ENCODE results near the gene SCN5A. TPM values are rescaled to one million over a fixed set of nuclear protein-coding genes. Genes with fewer than 3 reads are reported as not detected.

The SCN5A gene
- total RNA-seq, 1 donor from 2014 or later, result 0.58 TPM

DNA sequence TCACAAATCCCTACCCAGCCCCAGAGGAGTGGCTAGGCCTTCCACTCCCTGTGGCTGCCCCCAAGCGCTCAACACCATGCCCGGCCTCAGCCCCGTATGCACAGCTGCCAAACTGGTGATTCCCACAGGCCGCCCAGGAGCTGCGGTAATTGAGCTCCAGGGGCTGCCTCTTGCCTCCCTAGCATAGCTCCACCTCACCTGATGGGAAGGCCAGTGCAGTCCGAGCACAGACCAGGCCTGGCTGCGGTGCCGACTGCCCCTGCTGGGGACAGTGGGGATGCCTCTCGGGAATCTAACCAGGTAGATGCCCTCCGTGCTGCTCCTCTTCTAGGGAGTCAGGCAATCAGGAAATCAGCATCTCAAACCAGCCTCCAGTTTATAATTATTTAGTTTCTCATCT lies 25.9 kb downstream of the SCN5A start:
- no peak for DNase-seq (ENCODE audit: low spot score)

DNA sequence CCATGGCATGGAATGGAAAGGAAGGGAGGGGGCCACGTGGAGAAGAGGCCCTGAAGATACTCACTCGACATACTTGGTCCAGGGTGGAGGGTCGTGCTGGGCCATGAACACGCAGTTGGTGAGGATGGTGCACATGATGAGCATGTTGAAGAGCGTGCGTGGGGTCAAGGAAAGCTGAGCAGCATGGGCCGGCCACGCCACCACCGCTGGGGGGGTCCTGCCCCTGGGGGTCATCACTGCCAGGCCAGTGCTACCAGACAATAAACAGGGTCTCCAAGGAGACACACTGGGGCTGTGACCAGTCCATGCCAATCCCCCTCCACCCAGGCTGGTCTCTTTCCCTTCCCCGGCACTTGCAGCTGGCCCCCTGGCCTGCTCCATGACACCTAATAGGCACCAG lies 27.2 kb downstream of the SCN5A start:
- no peak for DNase-seq (ENCODE audit: low spot score)

DNA sequence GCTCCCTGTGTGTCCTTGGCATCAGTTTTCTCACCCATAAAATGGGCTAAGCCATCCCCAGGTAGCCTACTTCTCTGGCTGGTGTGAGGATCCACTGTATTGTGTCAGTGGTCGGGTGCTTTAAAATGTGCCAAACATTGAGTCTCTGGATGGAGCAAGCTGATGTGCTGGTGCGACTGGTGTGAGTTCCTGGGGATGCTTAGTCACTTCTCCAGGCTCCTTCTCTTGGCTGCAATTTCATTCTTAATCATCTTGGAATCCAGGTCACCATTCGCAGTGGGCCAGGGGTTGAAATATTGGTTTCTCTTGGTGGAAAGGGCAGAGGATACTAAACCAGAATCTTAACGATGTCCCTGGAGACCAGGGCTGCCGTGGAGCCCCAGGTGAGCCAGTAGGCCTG lies 29.3 kb downstream of the SCN5A start:
- no peak for DNase-seq (ENCODE audit: low spot score)

DNA sequence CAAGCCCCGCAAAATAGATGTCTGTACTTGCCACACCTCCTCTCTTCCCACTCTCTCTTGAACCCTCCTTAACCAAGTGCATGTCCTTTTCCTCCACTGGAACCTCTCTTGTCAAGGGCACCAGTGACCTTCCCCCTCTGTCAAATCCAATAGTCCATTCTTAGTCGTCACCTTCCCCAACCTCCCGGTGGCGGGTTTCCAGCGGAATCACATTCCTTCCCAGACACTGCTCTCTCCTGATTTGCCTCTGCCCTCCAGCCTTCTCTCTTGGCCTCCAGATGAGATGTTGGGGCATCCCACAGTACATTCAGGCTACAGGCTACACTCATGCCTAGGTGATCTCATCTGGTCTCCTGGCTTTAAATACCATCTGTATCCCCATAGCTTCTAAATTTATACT lies 31.1 kb downstream of the SCN5A start:
- DNase-seq (ENCODE audit: low spot score), result no peak

DNA sequence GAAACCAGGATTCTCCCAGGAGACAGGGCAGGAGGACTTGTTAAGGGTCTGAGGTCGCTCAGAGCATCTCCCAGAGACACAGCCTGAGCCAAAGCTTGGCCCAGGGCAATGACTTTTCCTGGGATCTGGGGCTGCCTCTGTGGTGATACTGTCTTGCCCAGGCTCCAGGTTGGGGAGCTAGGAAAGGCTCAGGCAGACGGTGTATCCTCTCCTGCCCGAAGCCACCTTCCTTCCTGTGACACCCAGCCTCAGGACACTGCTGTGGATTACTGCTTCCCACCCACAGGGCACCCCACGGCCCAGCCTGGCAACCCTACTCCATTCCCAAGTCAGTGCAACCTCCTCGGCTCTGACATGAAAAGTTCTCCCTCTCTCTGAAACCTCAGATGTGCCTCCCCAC lies 31.9 kb downstream of the SCN5A start:
- no peak for DNase-seq (ENCODE audit: low spot score)

DNA sequence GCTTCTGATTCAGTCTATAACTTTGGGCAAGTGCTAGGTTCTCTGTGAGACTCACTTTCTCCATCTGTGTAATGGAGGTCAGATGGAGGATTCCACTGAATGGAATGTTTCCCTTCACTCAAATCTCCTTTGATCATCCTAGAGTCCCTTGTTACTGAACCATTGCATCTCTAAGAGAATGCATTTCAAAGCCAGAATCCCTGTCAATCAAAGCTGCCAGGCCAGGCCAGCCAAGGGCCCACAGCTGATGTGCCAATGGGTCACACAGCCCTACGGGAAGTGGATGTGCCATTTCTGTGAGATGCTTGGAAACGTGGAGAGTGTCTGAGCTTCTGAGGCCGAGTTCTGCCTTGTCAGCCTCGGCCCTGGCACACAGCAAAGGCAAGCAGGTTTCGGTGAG lies 32.4 kb downstream of the SCN5A start:
- DNase-seq (ENCODE audit: low spot score), result no peak

DNA sequence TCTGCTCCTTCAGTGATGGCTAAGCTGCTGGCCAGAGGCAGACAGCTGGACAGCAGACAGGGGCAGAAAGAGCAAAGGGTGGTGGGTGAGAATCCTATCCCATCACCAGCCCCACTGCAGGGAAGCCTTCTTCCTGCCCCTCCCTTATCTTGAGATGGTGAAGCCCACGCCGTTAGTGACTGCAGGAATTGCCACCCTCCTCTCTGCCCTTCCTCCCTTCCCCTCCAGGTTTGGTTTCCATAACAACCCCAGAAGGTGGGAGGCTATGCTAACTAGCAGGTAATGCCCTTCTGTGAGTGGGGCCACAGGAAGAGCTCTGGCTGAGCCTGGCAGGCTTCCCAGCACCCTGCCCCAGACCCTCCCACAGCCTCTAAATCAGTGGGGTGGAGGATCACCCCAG lies 32.8 kb downstream of the SCN5A start:
- no peak for DNase-seq (ENCODE audit: low spot score)

DNA sequence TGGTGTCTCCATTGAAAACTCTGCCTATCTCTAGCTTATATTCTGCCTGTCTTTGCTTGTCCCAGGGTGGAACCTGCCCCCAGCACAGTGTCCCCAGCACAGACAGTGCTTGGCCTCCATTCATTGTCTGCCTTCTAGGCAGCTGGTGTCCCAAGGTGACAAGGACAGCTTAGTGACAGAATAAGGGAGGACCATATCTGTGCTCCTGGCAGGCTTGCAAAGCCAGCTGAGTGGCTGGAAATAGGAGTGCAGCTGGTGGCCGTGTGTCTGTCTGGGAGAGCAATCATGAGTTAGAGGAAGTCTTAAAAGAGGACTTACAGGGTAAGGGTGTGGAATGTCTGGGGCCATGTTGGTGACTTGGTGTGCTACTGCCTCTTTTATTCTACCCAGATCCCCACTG lies 33.4 kb downstream of the SCN5A start:
- DNase-seq (ENCODE audit: low spot score), result no peak

DNA sequence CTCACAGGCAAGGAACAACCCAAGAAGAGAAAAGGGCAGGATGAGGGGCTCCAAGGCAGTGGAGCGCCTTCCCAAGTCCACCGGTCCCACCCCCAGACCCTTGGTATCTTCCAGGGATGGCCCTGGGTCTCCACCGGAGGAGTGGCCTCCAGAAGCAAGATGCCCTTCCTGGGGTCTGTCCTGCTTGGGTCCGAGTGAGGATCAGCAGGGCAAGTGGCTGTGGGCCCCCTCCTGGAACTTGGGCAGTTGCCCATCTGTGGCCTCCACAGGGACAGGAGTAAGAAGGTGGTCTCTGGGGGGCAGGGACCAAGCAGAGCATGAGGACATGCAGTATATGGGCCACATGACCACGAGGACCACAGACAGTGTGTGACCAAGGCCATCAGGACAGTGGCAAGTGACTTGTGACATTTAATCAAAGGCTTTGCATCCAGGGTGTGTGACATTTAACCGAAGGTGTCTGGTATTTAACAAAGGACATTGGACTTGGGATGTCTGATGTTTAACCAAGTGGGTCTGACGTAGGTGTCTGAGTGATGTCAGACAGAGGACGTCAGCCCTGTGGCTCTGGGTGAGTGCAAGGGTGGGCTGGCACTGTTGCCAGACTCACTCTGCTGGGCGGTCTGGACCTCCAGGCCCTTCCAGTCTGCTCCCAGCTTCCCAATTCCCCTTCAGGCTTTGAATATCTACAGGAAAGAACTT lies 34.7 kb downstream of the SCN5A start:
- DNase-seq (ENCODE audit: low spot score), result no peak

DNA sequence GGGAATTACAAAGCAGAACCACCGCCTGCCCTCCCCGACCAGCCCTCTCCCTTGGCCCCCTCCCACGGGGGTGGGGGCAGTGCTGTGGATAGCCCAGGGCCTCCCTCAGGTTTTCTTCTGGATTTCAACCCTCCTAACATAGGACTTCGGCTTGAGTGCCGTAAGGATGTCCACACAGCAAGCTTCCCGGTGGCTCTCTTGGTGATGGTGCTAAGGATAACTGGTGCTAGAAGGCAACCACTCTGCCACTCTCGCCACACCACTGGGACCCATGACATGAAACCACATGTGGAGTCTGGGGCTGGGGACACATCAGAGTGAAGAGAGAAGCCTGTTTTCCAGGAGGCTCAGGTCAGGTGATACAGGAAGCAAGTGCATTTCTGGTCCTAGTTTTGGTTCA lies 35.4 kb downstream of the SCN5A start:
- DNase-seq (ENCODE audit: low spot score), result no peak

DNA sequence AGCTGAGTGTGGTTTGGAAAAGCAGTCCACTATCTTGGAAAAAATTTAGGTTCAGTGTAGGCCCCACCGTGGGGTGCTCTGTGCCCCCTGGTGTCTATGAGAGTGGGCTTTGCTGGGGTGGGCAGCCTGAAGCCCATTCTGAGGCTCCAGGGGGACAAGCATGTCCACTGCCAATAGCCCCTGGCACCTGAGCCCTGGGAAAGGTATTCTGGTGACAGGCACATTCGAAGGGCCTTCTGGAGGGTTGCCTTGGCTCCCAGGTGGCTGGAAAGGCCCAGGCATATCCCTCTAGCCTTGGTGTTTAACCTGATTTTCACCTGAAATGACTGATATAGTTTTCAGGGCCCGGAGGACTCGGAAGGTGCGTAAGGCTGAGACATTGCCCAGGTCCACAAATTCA lies 36.1 kb downstream of the SCN5A start:
- no peak for DNase-seq (ENCODE audit: low spot score)

DNA sequence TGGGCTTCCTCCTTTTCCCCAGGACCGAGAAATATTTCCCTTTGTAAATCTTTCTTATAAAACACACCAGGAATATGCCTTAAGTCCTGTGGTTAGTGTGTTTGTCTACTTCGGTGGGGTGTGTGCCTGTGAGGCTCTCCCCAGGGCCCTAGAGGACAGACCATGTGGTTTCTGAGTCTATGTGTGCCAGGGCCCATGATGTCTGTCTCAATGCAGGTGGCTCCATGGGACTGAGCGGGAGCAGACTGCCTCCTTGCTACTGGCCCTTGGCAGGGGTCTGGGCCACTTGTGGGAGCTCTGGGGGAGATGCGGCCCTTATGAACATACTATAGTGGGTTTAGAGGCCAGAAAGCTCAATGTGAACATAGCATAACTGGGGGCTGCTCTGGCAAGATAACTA lies 37.6 kb downstream of the SCN5A start:
- DNase-seq (ENCODE audit: low spot score), result peak; percentile 78

DNA sequence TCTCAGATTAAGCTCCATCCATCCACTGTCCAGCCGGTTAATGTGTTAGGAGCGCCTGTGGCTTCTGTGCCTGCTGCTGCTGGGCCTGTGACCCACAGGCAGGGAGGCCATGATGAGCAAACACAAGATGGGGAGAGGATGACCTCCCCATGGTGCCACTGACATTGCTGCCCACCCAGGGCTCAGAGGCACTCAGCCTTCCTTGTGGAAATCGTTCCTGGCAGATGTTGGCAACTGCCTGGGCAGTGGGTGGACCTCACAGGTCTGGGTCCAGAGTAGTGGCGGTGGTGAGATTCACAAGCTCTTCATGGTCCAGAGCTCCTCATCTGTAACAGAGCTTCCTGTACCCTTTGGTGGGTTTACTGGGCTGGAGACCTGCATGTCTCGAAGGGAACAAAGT lies 38.6 kb downstream of the SCN5A start:
- no peak for DNase-seq (ENCODE audit: low spot score)

DNA sequence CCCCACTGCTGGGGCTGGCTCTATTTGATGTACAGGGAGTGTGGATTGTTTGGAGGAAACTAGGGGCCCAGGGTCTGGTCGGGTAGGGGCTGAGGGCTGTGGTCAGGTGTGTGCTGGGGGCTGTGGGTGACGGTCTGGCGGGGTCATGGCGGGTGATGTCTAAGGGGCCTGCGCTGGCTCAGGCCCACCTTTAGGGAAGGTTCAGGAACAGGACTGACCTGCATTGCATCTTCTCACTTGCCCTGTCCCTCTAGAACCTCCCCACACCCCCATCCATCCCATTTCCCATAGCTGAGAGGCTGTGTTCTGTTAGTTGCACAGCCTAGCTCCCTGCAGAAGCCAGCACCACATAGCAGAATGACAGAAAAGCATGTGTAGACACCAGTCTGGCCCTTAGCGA lies 39.1 kb downstream of the SCN5A start:
- DNase-seq (ENCODE audit: low spot score), result no peak

DNA sequence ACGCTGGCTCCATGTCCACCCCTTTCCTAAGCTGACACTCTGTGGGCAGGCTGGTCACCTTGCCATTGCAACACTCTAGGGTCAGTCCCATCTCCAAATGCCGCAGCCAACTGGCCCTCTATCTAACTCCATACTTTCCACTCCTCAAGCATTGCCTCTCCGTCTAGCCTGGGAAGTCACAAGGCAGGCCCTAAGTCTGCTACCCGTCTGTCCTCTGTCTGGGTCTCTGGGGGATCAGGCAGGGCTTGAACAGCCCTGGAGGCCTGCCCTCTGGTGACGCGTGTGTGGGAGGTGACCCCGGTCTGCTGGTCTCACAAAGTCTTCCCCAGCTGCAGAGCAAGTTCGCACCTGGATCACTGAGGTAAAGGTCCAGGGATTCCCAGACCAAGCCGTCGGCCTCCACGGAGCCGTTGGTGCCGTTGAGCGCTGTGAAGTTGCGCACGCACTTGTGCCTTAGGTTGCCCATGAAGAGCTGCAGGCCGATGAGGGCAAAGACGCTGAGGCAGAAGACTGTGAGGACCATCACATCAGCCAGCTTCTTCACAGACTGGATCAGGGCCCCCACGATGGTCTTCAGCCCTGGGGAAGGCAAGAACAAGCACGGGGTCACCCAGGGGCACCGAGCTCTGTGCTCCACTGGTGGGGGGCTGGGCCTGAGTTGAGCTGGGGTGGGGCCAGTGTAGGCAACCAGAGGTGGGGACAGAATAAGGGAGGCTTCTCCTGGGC lies 39.9 kb downstream of the SCN5A start:
- DNase-seq (ENCODE audit: low spot score), result peak; percentile 76

DNA sequence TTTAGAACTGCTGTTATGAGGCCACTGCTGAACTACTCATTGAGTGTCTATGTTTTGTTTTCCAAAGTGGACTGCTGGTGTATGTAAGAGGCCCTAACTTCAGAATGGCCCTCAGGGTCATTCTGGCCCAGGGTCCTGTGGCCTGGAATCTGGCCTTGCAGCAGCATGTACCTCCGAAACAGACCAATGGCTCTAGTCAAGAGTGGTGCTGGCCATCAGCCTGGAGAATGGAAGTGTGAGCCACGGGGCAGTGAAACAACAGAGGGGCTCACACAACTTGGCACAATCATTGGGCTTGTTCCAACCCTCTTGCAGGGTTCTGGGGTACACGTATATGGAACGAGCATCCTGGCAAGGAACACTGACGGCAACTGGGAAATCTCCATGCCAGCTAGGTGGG lies 40.5 kb downstream of the SCN5A start:
- no peak for DNase-seq (ENCODE audit: low spot score)

DNA sequence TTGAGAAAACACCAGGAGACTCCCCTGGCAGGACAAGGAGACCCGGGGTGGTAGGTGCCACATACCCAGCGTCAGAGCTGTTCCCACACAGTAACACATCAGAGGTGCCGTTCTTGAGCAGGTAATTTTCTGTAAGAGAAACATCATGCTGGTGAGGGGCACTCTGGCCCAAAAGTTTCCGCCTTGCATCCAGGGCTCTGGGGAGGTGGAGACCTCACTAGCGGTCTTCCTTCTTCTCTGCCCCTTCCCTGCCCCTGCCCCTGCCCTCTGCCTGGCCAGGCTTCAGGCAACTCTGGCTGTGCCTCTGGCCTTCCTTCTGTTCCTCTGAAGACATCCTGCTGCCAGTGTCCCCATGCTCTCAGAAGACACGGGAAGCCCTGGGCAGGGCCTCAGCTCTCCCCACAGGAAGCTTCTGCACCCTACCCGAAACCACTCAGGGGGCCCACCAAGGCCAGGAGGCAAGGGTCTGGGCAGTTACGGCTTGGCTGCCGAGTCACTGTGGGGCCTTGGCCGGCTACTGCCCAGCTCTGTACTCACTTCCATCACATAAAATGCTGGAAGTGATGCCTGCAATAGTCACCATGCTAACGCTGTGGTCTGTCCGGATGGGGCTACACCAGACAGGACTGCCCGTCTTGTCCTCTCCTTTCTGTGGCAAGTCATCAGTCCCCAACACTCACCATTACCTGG lies 41.3 kb downstream of the SCN5A start:
- DNase-seq (ENCODE audit: low spot score), result no peak

DNA sequence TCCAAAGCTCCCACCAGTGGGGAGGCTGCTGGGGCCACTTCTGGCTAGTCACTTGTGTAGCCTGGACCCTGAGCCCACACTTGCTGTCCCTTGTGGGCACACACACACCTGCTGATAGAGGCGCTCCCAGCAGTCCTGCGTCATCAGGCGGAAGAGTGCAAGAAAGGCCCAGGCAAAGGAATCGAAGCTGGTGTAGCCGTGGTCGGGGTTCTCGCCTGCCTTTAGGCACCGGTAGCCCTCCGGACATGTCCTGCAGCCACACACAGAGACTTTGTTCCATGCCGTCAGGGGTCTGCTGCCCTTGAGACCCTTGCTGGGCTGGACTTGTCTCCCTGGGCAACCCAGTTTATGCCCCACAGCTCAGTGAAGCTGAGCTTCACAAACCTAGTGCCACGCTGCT lies 42.9 kb downstream of the SCN5A start:
- no peak for DNase-seq (ENCODE audit: low spot score)

DNA sequence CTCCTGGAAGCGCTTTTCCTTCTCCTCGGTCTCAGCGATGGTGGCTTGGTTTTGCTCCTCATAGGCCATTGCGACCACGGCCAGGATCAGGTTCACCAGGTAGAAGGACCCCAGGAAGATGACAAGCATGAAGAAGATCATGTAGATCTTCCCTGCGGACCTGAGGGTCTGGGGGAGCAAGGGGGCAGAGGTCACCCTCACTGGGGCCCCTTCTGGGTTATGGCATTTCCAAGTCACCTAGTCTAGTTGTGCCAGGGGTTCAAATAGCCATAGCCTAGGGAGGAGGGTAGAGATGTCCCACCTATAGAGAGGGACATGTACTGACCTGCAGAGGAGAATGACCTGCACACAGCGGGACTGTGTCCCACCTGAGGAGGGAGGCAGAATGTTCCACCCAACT lies 43.5 kb downstream of the SCN5A start:
- DNase-seq (ENCODE audit: low spot score), result no peak

DNA sequence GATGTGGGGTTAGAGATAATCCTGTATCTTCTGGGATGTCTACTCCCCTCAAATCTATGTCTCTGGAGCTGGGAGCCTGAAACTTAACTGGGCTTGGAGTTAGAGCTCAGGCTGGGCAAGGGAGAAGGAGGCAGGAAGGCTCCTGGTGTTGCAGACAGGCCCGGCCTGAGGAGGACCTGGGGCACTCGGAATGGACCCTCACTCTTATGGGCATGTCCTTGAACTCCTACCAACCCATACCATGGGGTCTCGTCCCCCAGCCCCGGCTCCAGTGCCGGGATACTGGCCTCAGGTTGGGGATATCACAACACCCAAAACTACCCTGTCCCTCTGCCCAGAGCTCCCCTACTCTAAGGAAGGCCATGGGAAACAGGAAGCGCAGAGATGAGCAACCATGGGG lies 45.2 kb downstream of the SCN5A start:
- DNase-seq (ENCODE audit: low spot score), result no peak

DNA sequence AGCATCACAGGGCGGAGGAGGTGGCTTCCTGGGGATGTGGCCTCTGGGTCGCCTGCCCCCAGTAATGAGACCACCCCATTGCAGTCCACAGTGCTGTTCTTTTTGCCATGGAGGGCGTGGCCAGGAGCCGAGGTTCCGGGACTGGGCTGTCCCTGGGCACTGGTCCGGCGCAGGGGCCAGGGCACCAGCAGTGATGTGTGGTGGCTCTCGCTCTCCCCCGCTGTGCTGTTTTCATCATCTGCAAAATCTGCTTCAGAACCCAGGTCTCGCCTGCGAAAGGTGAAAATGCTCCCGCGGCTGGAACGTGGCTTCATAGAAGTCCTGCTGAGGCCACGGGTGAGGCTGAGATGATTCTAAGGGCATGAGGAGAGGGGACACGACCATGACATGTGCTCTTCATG lies 45.8 kb downstream of the SCN5A start:
- no peak for DNase-seq (ENCODE audit: low spot score)

DNA sequence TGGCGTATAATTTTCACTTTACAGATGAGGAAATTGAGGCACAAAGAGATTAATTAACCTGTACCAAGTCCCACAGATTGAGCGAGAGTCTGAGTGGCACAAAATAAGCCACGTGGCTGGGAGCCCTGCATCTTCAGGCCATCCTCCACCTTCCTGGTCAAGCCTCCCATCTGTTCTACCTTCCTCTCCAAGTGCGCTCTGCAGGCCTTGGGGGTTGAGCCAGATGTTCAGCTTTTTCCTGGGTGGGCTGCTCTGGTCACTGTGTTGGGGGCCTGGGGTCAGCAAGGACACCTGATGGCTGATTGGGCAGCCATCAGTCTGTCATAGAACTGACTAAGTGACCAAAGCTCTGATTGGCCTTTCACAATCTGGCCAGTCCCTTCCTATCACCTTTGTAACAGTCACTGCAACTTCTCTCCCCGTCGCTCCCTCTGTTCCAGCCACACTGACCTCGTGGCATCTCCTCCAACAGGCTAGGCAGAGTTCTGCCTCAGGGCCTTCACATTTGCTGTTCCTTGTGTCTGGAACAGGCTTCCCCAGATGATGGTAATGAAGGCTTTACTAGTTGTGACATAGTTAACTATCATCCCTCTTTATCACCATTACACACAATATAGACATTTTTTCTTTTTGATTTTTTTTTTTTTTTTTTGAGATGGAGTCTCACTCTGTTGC lies 46.8 kb downstream of the SCN5A start:
- DNase-seq (ENCODE audit: low spot score), result no peak
